COR-L47 (cell line): ENCODE measurements around the gene TEX19.
A peak's percentile ranks its signal among the peaks of the same experiment; 100 is the strongest.
"Not testable (repeated sequence)": the region's sequence is repeated elsewhere in the genome, so short reads cannot be mapped to it uniquely, and the experiment has no call there.

Source experiments
- DNase-seq: peaks from one replicate; lab custom pipeline; 2025; lab: John Stamatoyannopoulos, UW

The TEX19 gene

DNA sequence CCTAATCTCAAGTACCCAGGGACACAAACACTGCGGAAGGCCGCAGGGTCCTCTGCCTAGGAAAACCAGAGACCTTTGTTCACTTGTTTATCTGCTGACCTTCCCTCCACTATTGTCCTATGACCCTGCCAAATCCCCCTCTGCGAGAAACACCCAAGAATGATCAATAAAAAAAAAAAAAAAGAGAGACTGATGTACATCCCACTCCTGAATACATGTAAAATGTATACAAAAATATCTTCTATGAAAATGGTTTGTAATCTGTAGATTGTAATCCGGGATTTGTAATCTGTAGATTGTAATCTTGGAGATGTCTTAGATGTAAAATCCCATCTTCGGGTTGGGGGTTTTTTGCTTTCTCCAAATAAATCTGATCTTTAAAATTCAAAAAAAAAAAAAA, 18.2 kb downstream of the TEX19 start:
- DNase-seq: not testable (repeated sequence)

DNA sequence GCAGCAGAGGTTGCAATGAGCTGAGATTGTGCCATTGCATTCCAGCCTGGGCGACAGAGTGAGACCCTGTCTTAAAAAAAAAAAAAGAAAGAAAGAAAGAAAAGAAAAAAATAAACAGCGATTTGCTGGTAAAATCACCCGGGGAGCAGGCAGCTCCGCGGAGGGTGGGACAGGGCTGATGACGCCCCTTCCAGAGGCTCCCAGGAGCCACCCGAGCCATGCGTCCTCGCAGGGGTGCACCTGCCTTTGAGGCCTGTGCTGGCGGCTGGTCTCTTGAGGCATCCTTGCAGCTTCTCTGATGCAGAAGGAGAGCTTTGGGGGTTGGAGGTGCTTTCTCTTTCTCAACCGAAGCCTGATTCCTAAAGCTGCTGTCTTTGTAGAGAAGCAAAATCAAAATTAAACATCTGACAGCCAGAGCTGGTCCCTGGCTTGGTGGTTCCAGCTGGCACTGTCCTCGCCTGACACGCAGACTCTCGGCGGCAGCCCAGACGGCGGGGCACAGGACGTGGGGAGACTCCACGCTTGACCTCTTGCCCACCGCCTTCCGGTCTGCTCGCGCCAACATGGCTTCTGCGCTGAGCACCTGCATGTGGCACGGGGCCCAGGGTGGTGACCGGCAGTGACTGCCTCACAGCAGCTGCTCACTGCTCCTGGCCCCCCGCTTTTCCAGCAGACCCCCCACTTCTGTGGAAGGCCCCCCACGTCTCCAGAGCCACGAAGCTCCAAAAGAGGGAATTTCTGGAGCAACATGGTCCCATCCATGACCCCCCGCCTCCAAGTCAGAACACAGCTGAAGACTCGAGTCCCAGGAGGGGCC, 19.1 kb downstream of the TEX19 start:
- no peak for DNase-seq

DNA sequence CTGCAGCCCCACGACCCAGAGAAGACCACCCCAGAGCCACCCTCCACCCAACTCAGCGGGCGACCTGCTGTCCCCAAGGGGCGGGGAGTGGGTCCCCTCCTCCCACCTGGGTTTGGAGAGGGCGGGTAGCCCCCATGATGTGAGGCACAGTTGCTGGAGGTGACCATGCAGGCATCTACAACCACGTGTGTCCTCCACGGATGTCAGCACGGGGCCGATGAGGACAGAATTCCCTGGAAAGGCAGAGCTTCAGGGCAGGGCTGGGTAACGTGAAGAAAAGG, 19.6 kb downstream of the TEX19 start:
- DNase-seq: no peak

DNA sequence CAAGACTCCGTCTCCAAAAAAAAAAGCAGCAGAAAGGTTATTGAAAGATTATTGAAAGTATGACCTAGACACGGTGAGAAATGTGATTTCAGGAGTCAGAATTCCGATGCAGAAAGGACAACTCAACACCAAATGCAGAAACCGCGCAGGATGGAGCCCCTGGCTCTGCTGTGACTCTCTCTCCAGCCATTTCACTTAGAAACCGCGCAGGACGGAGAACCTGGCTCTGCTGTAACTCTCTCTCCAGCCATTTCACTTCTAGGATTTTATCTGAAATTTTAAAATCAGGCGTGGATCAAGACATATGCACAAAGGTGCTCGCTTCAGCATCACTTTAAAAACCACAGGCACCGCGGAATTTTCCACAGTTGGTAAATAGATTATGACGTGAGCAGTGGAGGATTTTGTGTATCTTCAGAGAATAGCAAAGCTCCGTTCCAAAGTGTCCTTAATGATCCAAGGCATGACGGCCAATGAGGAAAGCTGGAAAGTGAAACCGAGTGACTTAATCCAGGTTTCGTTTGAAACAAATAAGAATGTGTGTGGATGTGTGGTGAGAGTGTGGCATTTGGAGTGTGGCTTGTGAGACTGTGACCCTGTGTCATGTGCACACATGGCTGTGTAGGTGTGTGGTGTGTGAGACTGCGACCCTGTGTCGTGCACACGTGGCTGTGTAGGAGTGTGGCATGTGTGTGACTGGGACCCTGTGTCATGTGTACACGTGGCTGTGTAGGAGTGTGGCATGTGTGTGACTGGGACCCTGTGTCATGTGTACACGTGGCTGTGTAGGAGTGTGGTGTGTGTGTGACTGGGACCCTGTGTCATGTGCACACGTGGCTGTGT, 22.0 kb downstream of the TEX19 start:
- DNase-seq: no peak

DNA sequence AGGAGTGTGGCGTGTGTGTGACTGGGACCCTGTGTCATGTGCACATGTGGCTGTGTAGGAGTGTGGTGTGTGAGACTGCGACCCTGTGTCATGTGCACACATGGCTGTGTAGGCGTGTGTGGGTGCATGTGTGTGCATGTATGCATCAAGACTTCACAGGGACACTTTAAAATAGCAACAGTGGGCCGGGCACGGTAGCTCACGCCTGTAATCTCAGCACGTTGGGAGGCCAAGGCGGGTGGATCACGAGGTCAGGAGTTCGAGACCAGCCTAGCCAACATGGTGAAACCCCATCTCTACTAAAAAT, 22.6 kb downstream of the TEX19 start:
- not testable (repeated sequence) for DNase-seq

DNA sequence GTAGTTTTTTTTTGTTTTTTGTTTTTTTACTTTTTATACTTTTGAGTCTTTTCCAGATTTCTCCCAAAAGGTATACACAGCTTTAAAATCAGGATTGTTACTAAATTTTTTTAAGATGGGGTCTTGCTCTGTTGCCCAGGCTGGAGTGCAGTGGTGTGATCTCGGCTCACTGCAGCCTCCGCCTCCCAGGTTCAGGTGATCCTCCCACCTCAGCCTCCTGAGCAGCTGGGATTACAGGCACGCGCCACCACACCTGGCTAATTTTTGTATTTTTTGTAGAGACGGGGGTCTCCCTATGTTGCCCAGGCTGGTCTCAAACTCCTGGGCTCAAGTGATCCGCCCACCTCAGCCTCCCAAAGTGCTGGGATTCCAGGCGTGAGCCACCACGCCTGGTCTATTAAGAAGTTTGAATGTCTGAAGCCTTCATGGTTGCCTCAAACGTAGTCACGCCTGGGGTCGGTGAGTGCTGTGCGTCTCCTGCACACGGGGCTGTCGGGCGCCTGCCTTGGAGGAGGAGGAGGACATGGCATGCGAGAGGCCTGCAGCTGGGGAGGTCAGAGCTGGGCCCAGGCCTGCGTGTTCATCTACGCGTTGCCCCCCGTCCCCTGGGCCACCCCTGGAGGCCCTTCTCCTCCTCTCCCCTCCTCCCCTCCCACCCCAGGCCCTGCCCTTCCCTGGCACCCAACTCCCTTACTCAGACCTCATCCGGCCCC, 23.3 kb downstream of the TEX19 start:
- not testable (repeated sequence) for DNase-seq

DNA sequence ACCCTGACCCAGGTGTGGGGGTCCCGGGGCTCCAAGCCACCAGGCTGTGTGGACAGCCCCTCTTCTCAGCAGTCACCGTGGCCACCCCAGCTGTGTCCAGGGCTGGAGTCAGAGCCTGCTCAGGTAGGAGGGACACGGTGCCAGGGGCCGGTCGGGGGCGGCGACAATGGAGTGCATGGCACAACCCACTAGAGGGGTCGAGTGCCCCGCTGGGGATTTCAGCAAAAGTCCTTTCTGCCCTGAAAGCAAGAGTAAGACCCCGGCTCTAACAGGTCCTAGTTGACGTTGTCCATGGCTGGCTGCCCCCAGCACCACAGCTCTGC, 23.8 kb downstream of the TEX19 start:
- DNase-seq: no peak

DNA sequence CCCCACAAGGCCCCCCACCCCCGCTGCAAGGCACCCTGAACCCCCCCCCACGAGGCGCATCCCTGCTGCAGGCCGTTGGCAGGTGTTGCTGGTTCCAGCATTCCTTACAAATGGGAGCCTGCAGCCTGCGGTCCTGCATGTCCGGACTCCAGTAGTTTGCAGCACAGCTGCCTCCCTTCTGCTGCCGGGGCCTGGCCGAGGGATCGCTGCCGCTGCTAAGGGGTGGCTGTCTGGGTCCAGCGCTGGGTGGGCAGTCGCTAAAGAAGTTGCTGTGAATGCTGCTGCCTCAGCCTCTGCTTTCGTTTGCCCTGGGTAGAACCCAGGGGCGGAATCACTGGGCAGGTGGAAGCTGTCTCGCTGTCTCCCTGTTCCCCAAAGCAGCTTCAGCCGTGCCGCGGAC, 24.4 kb downstream of the TEX19 start:
- no peak for DNase-seq

DNA sequence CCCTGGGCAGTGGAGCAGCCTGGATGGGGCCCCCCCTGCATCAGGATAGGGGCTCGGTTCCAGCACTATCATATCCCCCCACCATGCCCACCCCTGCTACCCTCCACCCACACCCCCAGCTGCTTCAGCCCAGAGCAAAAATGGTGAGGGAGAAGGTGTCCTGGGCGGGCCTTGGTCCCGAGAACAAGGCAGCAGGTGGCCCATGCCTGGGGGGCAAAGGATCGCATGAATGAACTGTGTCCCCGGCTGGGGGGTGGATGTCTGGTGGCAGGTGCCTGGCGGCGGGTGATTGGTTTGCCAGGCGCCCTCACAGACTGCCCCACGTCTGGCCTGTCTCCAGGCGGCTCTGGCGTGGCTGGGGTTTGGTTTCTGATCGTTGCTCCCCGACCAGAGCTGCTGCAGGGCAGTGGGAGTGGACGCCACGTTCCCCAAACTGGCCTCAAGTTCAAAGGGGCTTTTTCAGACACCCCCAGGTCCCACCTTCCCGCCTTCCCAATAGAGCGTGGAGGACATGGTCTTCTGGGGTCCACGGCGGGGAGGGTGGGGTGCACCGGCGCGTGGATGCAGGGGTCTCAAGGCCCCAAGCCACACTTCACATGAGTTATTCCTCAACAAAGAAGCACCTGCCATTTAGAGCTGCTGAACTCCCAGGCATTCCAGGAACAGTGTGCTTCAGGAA, 25.1 kb downstream of the TEX19 start:
- DNase-seq: no peak

DNA sequence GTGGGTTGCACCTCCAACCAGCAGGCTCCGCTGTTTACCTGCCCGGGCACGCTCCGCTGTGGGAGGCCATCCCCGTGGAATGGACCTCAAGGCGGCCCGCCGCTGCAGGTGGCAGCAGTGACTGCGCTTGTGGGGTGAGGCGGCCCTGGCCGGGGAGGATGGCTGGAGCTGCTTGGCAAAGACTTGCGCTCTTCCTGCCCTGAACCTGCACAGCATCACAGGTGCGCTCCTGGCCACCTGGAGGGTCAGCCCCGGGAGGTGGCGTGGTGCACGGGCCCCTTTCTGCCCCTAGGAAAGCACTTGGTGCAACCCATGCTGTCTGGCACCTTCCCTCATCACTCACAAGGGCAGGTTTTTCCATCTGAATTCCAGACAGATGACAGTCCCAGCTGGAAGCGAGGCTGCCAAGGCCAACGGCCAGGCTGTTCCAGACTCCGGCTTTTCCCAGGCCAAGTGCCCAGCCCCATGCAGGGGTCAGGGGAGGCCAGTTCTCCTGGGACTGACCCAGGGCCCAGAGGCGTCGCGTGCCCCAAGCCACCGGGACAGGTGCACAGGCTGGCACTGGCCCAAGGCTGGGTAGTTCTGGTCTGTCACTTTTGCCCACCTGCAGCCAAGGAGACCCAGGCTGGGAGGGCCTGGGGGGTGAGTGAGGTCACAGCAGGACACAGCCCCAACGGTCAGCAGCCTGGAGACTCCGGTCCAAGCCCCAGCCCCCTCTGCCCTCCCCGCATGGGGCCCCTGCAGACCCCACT, 25.9 kb downstream of the TEX19 start:
- peak; percentile 93 for DNase-seq

DNA sequence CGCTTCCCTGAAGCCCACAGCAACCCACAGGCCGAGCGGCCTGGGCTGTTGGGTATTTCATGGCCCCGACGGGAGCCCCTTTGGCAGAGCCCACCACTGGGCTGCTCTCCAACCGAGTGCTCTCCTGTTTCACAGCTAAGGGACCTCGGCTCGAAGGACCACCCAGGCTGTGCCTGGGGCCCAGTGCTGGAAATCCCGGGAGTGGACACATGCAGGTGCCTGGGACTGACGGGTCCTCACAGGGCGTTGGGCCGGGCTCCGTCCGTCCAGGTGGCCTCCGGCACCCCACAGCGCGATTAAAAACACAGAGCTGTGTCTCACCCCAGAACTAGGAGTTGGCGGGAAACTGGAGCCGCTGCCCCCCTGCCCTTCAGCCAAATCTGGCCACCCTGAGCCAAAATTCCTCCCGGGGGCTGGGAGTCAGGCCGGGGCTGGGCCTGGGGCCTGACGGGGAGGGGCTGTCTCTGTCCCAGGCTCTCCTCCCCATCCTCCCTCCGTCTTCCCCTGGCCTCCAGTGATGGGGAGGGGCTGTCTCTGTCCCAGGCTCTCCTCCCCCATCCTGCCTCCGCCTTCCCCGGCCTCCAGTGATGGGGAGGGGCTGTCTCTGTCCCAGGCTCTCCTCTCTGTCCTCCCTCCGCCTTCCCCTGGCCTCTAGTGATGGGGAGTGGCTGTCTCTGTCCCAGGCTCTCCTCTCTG, 26.7 kb downstream of the TEX19 start:
- DNase-seq: no peak

DNA sequence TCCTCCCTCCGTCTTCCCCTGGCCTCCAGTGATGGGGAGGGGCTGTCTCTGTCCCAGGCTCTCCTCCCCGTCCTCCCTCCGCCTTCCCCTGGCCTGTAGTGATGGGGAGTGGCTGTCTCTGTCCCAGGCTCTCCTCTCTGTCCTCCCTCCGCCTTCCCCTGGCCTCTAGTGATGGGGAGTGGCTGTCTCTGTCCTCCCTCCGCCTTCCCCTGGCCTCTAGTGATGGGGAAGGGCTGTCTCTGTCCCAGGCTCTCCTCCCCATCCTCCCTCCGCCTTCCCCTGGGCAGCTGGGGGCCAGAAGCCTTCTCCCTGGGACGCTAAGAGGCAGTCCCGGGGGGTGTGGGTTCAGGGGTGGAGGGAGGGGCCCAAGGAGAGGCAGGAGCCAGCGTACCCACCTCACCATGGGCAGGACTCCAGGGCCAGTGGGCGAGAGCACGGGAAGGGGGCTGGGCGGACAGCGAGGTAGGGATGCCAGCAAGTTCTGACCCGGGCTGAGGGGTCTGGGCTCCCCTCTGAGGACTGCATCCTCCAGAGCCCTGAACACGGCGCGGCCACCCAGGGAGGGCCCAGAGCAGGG, 27.3 kb downstream of the TEX19 start:
- DNase-seq: no peak

DNA sequence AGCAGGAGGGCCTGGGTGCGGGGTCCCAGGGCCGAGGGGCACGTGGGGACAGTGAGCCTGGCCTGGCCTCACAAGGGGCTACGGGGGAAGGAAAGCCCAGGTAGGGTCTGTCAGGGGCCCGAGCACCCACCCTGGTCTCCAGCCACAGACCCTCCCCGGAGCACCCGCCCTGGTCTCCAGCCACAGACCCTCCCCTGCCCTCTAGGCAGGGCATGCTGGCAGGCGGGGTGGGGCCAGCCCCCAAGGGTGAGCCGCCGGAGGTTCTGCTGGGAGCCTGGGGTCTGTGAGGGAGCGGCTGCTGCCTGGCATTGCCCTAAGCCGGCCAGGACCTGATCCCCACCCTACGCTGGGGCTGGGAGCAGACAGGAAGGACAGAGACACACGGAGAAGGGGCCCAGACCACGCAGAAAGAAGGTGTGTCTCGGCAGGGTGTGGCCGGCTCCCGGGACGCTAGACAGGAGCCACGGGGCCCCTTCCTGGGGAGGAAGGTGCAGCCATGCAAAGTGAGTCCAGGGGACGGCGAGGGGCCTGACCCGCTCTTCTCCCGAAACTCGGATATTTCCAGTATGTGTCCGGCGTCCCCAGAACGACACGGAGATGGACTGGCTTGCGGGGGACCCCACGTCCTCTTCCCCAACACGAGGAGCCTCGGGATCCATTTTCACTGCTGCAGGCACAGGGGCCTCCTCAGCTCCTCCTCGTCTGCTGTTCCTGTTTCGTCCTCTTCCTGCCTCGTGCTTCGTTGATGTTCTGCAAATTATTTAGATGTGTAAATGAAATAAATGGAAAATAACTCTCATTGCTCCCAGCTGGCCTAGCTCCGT, 28.0 kb downstream of the TEX19 start:
- DNase-seq: no peak

DNA sequence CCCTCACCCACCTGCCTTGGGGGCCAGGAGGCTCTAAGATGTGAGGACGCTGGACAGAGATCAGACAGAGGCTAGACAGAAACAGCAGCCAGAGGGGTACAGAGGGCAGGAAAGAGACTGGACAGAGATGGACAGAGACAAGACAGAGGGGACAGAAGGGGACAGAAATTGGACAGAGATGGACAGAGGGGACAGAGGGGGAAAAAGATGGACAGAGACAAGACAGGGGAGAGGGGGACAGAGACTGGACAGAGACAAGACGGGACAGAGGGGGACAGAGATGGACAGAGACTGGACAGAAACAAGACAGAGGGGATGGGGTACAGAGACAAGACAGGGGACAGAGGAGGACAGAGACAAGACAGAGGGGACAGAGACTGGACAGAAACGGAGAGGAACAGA, 28.7 kb downstream of the TEX19 start:
- no peak for DNase-seq

DNA sequence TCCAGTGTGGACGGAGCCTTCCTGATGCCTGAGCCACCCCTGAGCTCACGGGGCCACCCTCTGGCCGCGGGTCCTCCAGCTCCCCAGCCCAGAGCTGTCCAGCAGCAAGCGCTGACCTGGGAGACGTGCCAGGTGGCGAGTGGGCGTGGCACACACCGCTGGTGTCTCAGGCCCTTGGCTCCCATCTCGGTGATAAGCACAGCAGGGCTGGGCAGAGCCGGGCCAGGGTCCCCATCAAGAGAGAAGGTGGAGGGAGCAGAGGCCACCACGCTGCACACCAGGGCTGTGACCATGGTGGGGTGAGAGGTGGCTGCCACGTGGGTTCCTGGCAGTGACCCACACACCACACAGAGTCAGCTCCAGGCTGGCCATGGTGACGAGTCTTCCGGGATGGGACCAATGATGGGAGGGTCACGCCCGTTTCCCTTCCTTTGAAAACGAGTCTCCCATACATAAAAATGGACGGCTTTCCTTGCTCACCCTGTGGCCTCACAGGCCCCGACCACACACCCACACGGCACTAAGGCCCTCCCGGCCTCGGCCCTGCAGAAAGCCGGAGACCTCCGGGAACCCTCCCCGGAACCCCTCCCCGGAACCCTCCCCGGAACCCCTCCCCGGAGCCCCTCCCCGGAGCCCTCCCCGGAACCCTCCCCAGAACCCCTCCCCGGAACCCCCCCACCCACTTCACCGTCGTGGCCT, 29.3 kb downstream of the TEX19 start:
- no peak for DNase-seq

DNA sequence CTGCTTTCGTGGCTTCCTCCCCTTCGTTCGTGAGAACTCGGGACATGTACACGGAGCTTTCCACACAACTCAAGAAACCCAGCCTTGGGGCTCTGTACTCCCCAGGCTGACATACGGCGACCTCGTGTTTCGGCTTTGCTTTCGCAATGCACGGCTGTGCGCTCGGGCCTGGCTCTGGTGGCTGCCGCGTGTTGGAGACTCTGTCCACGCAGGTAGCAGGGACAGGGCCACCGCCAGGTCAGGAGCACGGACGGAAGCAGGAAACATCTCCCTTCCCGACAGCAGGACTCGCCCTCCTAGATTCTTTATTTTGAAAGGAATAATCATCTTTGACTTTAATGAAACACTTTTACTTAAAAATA, 29.9 kb downstream of the TEX19 start:
- DNase-seq: no peak

DNA sequence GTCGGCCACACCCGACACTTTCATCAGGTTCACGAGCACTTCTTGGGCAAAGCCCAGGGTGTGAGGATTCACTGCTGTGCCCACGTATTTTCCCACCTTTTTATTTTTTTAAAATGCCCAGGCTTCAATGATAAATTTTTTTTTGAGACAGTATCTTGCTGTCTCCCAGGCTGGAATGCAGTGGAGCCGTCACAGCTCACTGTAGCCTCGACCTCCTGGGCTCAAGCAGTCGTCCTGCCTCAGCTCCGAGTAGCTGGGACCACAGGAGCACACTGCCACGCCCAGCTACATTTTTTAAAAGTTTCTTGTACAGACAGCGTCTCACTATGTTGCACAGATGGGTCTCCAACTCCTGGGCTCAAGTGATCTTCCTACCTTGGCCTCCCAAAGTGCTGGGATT, 30.3 kb downstream of the TEX19 start:
- no peak for DNase-seq

DNA sequence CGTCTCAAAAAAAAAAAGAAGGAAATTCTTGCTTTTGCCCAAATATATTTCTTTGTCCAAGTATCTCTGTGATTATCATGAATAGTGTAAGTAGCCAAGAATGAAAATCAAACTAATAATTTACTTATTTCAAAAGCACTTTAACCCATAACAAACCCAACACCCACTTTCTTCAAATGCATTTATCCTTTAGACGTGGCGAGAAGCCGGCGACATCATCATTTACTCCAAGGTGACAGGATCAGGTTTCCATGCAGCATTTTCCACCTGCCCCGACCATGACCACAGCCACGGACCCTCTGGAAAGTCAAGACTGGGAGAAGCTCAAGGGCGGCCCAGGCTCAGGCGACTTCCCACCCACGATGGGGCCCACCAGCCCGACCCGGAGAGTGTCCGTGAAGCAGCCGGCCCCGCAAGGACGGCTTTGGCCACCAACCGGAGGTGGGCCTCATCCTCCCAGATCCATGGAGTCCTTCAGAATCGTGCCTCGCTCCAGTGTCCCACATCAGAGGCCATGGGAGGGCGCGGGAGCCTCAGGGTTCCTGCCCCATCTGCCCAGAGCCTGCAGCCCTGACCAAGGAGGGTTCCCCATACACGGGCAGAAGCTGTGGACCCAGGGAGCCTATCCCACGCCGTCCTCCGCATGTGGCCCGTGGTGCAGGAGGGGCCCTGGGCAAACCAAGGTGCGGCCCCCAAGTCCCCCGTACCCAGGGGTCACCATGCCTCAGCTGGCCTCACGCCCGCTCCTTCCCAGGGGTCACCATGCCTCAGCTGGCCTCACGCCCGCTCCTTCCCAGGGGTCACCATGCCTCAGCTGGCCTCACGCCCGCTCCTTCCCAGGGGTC, 31.2 kb downstream of the TEX19 start:
- no peak for DNase-seq
